Astrocyte of the spinal cord (primary cell): ENCODE results near the gene PPP1R9B.

Source experiments
- DNase-seq: peaks from one replicate; pipeline ENCODE4 v3.0.0; 2011; ENCODE audit warnings: low read depth, low spot score
- H3K4me3 ChIP-seq: 2 replicates; pipeline ENCODE4 v1.5.1; 2011; ENCODE audit warnings: low read depth, mild to moderate bottlenecking, low read length, moderate library complexity
- in situ Hi-C: cut with HindIII; loops from 2 replicates; pipeline ENCODE4 v1.10.0; 2017; ENCODE audit warnings: low sequenced_read_pairs
- TF ChIP-seq, protein P1 (sequence below): IDR thresholded peaks from 2 replicates; pipeline ENCODE4 v1.5.1; 2012; ENCODE audit warnings: low read depth, mild to moderate bottlenecking, low read length, inconsistent platforms

The PPP1R9B gene

DNA sequence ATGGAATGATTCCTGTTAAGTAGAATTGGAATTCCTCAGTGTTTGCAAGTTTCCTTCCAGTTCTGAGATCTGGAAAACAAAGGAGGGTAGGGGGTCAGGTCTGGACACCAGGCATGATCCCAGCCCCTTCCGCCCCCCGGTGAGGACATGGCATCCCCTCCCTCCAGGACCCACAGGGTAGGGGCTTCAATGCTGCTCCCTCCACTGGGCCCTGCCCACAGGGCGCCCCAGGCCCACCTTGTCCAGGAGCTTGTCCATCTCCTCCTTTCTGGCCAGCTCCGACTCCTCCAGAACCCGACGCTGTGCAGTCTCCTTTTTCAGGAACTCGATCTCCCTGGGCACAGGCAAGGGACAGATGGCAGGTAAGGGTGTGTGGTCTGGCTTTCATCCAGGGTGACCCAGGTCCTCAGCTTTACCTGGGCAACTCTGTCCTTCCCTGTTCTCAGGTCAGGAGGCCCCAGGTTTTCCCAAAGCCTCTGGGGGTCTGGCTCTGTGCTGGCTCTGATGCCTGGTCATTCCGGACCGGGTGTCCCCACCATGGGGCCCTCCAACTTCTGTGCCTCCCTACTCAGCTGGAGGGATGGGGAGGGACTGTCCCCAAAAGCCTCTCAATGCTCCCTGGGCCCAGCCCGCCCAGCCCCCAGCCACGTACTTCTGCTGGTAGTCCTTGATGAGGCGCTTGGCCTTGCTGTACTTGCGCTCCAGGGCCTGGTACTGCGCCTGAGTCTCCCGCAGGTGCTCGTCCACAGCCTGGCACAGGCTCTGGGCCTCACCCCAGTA lies 15.0 kb downstream of the PPP1R9B start:
- no peak overlapping the region for H3K4me3 ChIP-seq
- DNase-seq, result no peak
- in situ Hi-C loops, result no loop called here
- TF ChIP-seq, protein P1, sequence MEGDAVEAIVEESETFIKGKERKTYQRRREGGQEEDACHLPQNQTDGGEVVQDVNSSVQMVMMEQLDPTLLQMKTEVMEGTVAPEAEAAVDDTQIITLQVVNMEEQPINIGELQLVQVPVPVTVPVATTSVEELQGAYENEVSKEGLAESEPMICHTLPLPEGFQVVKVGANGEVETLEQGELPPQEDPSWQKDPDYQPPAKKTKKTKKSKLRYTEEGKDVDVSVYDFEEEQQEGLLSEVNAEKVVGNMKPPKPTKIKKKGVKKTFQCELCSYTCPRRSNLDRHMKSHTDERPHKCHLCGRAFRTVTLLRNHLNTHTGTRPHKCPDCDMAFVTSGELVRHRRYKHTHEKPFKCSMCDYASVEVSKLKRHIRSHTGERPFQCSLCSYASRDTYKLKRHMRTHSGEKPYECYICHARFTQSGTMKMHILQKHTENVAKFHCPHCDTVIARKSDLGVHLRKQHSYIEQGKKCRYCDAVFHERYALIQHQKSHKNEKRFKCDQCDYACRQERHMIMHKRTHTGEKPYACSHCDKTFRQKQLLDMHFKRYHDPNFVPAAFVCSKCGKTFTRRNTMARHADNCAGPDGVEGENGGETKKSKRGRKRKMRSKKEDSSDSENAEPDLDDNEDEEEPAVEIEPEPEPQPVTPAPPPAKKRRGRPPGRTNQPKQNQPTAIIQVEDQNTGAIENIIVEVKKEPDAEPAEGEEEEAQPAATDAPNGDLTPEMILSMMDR, result no peak

DNA sequence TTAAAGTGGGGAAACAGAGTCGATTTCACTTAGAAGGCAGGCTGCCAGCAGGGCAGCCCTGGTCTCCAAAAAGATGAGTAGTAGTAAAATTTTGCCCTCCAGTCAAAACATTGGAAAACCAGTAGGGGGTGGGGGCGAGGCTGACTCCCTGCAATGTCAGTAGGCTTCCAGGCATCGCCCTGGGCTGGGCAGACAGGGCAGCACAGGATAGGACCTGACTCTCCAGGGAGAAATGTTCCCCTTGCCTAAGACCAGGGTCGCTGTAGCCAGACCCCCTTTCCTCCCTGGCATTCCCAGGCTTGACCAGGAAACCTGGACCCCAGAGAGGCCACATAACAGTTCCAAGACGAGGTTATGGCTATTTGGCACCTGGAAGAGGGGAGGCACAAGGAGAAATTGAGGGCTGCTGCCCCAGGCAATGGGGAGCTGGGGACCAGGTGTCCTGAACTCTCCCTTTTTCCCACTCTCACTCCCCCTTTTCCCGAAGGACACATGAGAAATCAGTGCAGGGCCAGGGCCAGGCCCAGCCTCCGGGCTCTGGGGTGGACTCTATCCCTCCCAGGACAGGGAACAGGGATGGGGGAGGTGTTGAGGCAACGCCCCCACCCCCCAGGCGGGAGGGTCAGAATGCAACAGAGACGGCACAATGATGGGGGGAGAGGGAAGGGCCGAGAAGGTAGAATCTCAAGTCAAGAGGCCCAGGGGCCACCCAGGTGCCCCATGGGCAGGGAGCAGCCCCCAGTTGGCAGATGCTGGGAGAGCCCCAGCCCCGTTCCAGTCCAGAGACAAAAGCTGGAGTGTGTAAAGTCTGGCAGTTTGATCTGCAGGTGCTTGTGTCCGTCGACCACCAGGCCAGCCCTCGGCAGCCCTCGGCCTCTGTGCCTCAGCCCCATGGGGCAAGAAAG lies 16.0 kb downstream of the PPP1R9B start:
- TF ChIP-seq, protein P1, result no peak
- in situ Hi-C loops, result no loop called here
- no peak overlapping the region for H3K4me3 ChIP-seq
- DNase-seq, result no peak

DNA sequence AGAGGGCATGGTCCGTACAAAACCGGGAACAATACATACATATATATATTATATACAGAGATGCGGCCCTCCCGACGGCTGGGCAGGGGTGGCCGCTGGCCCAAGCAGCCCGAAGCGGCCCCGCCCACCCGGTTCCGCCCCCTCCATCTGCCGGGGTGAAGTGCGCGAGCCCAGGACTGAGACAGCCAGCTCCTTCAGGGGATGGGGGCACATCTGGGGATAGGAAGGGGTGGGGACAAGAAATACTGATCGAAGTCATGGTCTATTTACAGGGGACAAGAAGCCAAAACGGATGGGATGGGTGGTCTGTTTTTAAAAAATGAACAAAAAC lies 16.7 kb downstream of the PPP1R9B start:
- DNase-seq, result no peak
- in situ Hi-C loops, result no loop called here
- TF ChIP-seq, protein P1, result no peak
- H3K4me3 ChIP-seq, result no peak overlapping the region

DNA sequence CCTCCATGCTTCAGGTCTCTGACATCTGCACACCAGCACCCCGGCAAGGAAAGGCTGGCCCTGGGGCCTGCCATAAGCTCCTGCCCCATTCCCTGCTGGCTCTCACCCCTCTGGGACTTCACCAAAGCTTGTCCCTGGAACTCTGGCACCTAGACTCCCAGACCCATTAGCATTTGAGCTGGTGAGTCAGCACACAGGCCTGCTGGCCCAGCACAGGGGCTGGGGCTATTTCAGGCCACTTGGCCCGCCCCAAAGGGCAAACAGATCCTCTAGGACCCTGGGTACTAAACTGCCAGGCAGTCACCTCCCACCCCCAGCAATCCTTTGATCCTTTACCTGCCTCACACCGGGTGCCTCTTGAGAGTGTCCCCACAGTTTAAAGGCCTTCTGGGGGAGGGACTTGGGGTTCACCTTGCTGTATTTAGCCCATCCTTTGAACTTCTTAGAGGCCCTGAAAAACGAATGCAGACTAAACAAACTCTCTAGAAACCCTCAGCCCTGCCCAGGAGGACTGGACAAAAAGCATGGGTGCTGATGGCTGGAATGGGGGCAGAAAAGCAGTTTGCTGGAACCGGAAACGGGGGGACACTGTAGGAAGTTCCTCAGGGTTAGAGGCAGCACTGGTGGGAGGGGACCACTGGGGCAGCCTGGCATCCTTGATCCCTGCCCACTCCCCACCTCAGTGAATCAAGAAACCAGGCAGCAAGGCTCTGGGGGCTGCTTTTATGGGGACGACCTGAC lies 17.3 kb downstream of the PPP1R9B start:
- in situ Hi-C loops, result no loop called here
- TF ChIP-seq, protein P1, result no peak
- DNase-seq, result no peak
- H3K4me3 ChIP-seq, result no peak overlapping the region

DNA sequence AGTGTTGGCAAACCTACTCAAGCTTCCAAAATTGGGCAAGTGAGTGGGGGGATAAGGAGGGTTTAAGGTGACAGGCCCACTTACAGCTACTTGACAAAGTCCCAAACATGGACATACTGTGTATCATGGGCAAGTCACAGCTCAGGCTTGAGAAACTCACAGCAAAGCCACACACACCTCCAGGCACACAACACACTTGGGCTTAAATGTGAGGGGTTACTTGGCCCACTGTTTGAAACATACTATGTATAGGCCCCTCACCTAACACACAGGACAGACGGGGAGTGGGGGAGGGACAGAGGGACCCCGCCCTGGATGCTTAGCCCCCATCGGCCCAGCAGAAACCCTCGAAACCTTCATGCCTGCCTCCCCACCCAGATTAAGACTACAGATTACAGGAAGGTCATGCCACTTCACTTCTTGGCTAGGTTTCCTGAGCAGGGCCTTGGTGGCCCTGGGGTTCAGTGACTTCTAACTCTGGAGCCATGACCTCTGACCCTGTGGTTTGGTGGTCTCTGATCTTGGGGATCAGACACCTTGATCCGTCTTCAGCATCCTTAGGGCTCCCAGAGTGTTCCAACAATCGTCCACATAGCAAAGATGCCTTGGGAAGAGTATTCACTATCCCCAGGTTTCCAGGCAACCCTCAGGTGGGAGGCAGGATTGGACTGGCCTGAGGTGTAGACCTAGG lies 18.2 kb downstream of the PPP1R9B start:
- TF ChIP-seq, protein P1, result no peak
- H3K4me3 ChIP-seq, result no peak overlapping the region
- no peak for DNase-seq
- in situ Hi-C loops, result no loop called here
